HG03159 (cell line): ENCODE data around the gene CRLF2.
"Not testable (repeated sequence)": the region's sequence is repeated elsewhere in the genome, so short reads cannot be mapped to it uniquely, and the experiment has no call there.

Source experiments
- ATAC-seq: cut with Tn5 transposase; IDR thresholded peaks from one replicate; pipeline ENCODE4 v1.9.1; 2021; ENCODE audit warnings: mild to moderate bottlenecking, moderate library complexity; ENCODE audit not compliant: unreplicated experiment

Gene CRLF2

GRCh38 chrX:1215123-1215823 is 2.8 kb upstream of the CRLF2 start:
- peak; percentile 45 for ATAC-seq

DNA sequence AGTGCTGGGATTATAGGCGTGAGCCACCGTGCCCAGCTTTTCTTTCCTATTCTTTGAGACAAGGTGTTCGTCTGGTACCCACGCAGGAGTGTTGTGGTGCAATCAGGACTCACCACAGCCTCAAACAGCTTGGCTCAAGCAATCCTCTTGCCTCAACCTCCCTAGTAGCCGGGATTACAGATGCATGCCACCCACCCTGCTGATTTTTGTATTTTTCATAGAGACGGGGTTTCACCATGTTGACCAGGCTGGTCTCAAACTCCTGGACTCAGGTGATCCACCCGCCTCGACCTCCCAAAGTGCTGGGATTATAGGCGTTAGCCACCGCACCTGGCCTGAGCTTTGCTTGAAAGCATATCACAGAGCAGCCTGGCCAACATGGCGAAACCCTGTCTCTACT is 1.5 kb upstream of the CRLF2 start:
- ATAC-seq, result no peak

GRCh38 chrX:1210844-1211243 is 1.6 kb downstream of the CRLF2 start:
- no peak for ATAC-seq

DNA sequence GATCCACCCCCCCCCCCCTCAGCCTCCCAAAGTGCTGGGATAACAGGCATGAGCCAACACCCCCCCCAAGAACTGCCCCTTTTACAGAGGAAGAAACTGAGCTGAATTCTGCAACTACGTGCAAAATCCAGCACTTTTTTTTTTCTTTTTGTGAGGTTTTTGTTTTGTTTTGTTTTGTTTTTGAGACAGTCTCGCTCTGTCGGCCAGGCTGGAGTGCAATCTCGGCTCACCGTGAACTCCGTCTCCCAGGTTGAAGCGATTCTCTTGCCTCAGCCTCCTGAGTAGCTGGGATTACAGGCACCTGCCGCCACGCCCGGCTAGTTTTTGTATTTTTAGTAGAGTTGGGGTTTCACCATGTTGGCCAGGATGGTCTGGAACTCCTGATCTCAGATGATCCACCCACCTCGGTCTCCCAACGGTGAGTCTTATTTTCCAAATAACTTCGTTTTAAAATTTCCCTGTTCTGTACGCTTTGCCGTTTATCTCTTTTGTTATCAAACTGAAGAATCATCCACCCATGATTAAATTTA is 4.9 kb downstream of the CRLF2 start:
- no peak for ATAC-seq

GRCh38 chrX:1205681-1206611 is 6.5 kb downstream of the CRLF2 start:
- peak; percentile 46 for ATAC-seq

- ATAC-seq, result no peak
These were observed 10.2 kb downstream of the CRLF2 start for GRCh38 chrX:1202251-1202650.

GRCh38 chrX:1196436-1196835 is 16.0 kb downstream of the CRLF2 start:
- no peak for ATAC-seq

DNA sequence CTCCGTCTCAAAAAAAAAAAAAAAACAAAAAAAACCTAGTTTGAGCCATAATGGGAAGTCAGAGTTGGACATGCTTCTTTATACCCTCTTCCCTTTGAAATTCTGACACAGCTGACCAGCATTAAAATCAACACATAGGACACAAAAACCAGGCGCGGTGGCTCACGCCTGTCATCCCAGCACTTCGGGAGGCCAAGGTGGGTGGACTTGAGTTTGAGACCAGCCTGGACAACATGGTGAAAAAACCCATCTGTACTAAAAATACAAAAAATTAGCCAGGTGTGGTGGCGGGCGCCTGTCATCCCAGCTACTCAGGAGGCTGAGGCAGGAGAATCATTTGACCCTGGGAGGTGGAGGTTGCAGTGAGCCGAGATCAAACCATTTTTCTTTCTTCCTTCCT is 20.3 kb downstream of the CRLF2 start:
- ATAC-seq, result not testable (repeated sequence)

DNA sequence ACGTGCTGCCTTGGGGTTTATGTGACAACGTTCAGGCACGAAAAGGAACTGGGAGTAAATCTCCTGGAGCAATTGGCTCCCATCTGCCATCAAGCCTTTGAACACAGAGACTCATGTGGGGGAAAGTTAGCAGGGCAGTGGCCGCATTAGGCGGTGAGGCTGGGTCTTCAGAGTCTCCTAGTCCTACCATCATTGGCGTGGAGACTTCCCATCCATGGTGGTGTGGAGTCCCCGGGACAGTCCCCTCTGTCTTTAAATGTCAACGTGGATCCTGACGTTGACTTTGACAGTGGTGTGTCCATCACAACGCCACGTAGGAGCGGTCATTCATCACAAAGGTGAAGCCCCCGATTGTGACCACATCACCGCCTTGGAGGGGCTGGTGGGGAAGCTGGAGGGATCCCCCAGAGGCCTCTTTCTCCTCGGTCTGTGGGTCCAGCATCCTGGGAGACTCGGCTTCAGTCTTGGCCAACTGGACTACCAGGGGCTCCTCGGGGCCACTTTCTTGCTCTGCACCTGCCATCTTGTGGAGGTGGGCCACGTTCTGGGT is 21.8 kb downstream of the CRLF2 start:
- no peak for ATAC-seq

DNA sequence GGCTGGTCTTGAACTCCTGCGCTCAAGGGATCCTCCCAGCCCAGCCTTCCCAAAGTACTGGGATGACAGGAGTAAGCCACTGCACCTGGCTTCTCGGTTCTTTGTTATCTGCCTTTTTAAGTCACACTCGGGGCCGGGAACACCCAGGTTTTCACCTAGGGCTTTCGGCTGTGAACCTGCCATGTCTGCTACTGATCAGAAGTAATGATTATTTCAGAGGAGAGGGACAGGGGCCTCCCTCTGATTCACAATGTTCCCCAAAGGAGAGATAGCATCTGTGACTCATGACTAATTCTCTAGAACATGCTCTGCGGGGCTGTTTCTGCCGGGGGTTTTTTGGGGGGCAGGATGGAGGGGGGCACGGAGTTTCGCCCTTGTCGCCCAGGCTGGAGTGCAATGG is 26.9 kb downstream of the CRLF2 start:
- ATAC-seq, result no peak

- no peak for ATAC-seq
These were observed 30.2 kb downstream of the CRLF2 start for GRCh38 chrX:1182211-1182610.

DNA sequence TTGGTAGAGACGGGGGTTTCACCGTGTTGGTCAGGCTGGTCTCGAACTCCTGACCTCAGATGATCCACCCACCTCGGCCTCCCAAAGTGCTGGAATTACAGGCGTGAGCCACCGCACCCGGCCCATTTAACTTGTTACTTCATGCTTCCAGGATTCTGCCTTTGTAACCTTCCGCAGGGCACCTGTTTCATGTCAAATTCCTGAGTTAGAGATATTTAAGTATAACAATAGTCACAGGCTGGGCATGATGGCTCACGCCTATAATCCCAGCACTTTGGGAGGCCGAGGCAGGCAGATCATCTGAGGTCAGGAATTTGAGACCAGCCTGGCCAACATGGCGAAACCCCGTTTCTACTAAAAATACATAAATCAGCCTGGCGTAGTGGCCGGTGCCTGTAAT is 30.8 kb downstream of the CRLF2 start:
- not testable (repeated sequence) for ATAC-seq

GRCh38 chrX:1181170-1181569 is 31.3 kb downstream of the CRLF2 start:
- no peak for ATAC-seq

DNA sequence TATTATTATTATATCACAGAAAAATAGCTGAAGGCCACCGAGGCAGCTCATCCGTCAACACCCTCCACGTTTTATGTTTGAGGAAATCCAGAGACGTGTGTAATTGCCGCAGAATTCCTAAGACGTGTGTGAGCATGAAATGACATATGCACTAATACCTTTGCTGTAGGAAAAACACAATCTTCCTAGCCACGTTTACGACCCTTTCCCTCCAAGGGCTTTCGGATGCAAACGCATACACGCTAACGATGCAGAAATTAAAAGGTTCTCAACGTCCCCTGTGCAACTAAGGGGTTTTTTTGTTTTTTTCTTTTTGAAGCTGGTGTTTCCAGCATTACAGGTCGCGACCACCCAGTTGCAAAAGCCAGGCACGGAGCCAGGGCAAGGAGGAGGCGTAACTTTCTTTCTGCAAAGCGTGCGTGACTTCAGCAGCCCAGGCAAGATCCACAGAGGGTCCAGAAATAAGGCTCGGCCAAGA is 33.8 kb downstream of the CRLF2 start:
- ATAC-seq, result no peak

GRCh38 chrX:1176531-1177320 is 35.7 kb downstream of the CRLF2 start:
- not testable (repeated sequence) for ATAC-seq

GRCh38 chrX:1174609-1175545 is 37.6 kb downstream of the CRLF2 start:
- not testable (repeated sequence) for ATAC-seq

GRCh38 chrX:1173435-1173834 is 39.0 kb downstream of the CRLF2 start:
- not testable (repeated sequence) for ATAC-seq

DNA sequence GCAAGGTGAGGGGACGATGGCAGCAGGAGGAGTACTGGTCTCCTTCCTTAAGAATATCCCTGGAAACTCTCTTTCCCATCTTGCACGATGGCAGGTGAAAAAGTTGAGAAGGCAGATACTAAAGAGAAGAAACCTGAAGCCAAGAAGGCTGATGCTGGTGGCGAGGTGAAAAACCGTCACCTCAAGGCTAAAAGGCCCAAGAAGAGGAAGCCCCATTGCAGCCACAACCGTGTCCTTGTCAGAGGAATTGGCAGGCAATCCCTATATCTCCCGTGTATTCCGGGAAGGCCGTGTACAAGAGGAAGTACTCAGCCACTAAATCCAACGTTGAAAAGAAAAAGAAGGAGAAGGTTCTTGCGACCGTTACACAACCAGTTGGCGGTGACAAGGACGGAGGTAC is 40.0 kb downstream of the CRLF2 start:
- no peak for ATAC-seq

GRCh38 chrX:1171915-1172314 is 40.5 kb downstream of the CRLF2 start:
- ATAC-seq, result not testable (repeated sequence)
